CD4-positive, alpha-beta T cell treated with Interleukin-1 beta for 1 hour (primary cell): ENCODE results near the gene KANK2.

Source experiments
- DNase-seq, 2 donors: peaks; one replicate each; pipeline ENCODE4 v3.0.0-alpha.2; 2020 to 2022

The KANK2 gene

DNA sequence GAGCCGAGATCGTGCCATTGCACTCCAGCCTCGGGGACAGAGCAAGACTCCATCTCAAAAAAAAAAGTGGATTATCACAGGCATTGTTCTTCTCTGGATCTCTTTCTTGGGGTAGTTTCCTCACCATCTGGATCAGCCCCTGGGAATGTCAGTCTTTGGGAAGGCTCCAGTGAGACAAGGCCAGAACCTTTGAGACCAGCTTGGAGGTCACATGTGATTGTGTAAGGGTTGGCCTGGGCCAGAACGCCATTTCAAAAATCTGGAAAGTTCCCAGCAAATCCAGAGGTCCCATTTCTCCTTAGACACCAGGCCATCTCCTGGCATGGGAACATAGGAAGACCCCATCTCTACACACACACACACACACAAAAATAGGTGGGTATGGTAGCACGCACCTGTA, 27.8 kb upstream of the KANK2 start:
- DNase-seq: no peak

- no peak for DNase-seq
Measured at GRCh38 chr19:11224429-11224828, 27.1 kb upstream of the KANK2 start.

DNA sequence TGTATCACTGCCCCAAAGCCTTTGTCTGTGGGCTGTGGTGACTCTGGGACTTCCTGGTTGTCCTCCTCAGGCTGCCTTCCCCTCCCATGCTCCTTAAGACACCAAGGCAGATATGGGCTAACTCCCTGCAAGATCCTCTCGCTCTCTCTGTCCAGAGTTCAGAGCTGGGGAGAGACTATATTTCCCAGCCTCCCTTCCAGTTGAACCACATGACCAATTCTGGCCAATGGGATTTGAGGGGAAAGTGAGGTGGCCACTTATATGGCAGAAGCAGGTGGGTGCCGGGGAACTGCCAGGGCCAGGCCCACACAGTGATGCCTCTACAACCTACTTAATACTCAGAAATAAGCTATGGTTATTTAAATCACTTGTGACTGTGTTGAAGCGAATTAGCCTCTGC, 25.9 kb upstream of the KANK2 start:
- DNase-seq: no peak

GRCh38 chr19:11221082-11221598, 23.8 kb upstream of the KANK2 start:
- no peak for DNase-seq

DNA sequence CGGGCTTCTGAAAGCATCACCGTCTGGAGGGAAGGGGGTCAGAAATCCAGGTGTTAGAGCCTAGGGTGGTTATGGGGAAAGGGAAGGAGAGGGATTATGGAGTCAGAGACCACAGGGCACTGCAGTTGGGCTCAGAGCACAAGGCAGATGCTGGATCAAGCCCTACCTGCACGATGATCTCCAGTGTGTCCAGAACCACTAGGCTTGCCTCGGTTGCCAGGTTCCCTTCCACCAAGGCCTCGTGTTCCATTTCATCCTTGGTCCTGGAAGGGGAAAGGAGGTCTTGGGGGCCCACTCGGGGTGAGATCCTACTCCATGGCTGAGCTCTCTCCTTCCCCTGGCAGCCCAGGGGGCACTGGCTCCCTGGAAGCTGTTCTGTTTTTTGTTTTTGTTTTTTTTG, 17.0 kb upstream of the KANK2 start:
- DNase-seq: no peak

- no peak for DNase-seq
Measured at GRCh38 chr19:11210656-11210928, 13.2 kb upstream of the KANK2 start.

- no peak for DNase-seq
Measured at GRCh38 chr19:11209839-11210655, 12.7 kb upstream of the KANK2 start.

GRCh38 chr19:11208561-11209471, 11.5 kb upstream of the KANK2 start:
- no peak for DNase-seq

DNA sequence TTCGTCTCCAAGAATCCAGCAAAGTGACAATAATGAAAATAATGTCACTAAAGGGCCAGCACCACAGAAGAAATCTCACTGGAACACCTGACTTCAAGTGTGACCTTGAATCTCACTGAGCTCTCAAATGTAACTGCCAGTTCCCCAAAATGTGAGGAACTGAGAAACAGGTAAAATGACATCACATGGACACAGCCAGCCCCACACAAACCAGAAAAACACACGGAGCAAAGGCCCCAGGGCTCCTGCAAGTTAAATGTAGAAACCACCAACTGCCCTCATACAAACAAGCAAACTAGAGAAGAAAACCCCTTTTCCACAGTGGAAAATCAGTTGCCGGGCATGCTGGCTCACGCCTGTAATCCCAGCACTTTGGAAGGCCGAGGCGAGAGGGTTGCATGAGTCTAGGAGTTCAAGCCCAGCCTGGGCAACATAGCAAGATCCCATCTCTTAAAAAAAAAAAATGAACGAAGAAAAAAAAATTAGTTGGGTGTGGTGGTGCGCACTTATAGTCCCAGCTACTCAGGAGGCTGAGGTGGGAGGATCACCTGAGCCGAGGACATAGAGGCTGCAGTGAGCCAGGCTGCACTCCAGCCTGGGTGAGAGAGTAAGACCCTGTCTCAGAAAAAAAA, 8.7 kb upstream of the KANK2 start:
- no peak for DNase-seq

DNA sequence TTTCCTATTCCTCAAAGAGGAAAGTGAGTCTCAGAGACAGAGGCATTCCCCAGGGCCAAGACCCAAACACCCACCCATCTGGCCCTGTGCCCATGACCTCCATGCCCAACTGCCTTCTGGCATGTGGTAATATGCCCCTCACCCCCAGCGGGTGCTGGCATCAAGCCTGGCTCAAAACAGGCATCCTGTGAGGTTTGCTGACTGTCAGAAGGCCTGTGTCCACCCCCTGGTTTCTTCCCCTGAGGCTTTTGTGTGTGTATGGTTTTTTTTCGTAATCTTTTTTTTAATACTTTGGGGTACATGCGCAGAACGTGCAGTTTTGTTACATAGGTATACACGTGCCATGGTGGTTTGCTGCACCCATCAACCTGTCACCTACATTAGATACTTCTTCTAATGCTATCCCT, 7.6 kb upstream of the KANK2 start:
- no peak for DNase-seq

GRCh38 chr19:11204076-11204602, 6.8 kb upstream of the KANK2 start:
- no peak for DNase-seq

- DNase-seq: peak; percentile 35 to 37
Measured at GRCh38 chr19:11203194-11204075, 6.1 kb upstream of the KANK2 start.

DNA sequence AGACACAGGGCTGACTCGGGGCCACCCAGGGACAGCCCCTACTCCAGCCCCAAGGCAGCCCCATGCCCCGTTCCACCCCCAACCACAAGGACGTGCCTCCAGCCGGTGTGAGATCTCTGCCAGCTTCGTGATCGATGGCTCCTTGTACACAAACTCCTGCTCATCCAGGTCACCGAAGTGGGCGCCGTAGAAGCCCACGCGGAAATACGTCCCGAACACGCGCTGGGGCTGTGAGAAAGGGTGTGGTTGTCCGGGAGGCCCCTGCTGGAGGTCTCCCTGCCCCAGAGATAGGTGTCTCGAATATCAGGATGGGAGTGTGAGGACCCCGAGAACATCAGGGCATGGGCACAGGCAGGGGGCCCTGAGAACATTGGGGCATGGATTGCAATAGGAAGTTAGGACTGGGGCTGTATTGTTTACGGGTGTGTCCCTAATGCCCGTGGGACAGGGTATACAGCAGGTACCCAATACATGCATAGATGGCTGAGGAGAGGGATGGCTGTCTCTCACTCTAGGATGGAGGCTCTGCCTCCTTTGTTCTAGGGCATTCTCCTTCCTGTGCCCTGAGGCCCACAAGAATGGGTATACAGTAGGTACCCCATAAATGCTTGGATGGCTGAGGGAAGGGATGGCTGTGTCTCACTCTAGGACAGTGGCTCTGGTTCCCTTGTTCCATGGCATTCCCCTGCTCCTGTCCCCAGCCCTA, 5.3 kb upstream of the KANK2 start:
- DNase-seq: no peak

- no peak for DNase-seq
Measured at GRCh38 chr19:11201791-11202190, 4.4 kb upstream of the KANK2 start.

- no peak for DNase-seq
Measured at GRCh38 chr19:11200931-11201330, 3.6 kb upstream of the KANK2 start.

DNA sequence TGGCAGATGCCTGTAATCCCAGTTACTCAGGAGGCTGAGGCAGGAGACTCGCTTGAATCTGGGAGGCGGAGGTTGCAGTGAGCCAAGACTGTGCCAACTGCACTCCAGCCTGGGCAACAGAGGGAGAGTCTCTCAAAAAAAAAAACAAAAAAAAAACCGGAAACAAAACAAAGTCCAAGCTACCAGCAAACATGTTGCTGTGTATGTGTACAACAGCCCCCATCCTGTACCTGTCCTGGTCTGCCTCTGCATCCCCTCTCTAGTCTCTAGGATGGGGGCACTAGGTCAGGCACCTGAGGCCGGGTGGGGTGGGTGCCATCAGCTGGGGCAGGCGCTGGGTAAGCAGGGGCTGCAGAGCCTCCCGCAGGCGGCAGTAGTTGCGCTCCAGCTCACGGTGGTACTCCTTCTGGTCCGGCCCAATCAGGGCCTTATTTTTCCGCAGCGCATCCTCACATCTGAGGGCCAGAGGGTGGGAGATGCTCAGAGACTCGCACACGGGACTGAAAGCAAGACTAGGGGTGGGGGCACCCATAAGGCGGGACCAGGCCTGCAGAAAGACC, 2.8 kb upstream of the KANK2 start:
- no peak for DNase-seq

DNA sequence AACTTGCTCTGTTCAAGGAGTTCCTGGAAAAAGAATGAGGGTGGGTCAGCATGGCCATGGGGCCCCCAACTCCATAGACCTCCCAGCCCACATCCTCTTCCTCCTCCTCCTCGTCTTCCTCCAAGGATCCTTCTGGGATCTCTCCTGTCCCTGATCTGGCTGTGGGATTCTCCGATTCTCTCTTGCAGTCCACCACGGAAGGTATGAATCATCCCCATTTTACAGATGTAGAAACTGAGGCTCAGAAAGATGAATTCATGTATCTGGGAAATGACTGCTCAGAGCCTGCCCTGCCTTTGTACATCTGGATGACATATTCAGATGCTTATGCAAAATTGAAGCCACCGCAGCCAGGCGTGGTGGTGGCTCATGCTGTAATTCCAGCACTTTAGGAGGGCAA, 2.2 kb upstream of the KANK2 start:
- DNase-seq: no peak

GRCh38 chr19:11198769-11199424, 1.6 kb upstream of the KANK2 start:
- no peak for DNase-seq

GRCh38 chr19:11198175-11198534, 810 bp upstream of the KANK2 start:
- no peak for DNase-seq

DNA sequence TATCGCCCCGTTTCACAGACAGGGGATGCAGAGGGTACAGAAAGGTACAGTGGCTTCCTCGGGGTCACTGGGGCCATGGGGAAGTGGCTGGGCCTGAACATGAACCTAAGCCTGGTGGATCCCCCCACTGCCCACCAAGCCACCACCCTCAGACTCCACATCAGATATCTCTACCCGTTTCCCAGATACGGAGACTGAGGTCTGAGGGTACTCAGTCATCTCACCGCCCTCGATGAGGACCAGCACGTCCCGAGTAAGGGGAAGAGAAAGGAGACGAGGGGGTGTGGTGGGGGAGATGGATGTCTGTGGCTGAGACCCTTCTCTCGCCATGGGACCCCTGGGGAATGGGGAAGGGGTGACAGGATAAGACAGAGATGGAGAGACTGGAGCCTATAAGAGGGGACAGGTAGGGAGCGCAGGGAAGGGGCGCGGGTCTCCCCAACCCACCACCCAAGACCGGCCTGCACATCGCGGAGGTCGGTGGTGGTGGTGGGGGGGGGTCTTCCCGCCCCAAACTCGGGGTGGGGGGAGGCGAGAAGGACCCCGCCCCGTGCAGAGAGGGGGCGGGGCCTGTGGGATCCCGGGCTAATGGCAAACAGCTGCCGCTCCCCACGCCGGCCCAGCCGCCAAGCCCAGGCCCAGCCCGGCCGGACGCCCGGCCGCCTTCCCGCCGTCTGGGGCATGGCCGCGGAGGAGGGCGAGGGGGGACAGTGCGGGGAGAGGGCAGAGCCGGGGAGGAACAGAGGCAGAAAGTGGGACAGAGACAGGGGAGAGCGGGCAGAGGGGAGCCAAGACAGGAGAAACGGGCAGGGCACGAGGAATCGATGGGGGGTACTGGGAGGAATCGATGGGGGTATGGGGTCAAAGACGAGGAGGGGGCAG, 698 bp downstream of the KANK2 start:
- DNase-seq: no peak
